Right lobe of liver (tissue), 4 donors: ENCODE measurements around the gene ULK1.

Source experiments
- POLR2A ChIP-seq: fragments of 450-650 bp; IDR thresholded peaks from one replicate; pipeline ENCODE4 v1.6.1; 2017; ENCODE audit warnings: antibody characterized with exemption, mild to moderate bottlenecking
- TF ChIP-seq, protein P1 (sequence below), 4 donors: fragments of 200-600 bp in 3 of 4; fragments of 450-650 bp in 1 of 4; IDR thresholded peaks; one replicate each; pipeline versions ENCODE4 v1.5.1 to v1.8.0; 2016 to 2022; ENCODE audit warnings: antibody characterized with exemption in 4 of 4, mild to moderate bottlenecking in 2 of 4
- donor health status: DM: no; HTN: no; CAD: no.
- donor health status: DM: no; HTN: no; CAD: no.
- donor health status: DM: no; HTN: yes; CAD: no.

DNA sequence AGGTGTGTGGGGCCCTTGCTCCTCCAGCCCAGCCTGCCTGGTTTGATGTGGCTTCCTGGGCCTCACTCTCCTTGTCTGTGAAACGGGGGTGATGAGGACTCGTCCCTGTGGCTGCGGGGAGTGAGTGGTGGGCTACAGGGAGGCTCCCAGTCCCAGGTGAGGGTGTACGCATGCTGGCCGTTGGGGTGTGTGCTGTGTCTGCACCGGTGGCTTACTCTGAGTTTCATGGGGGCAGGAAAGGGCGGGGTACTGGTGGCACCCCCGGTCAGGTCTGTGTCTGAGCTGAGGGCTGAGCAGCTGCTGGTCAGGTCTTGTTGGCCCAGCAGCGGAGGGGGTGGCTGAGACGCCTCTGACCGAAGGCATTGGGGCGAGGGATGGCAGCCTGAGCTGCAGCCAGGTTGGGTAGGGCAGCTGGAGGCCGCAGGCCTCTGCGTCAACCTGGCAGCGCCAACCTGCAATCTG is 11.2 kb downstream of the ULK1 start:
- TF ChIP-seq POLR2A = no peak
- TF ChIP-seq, protein P1, sequence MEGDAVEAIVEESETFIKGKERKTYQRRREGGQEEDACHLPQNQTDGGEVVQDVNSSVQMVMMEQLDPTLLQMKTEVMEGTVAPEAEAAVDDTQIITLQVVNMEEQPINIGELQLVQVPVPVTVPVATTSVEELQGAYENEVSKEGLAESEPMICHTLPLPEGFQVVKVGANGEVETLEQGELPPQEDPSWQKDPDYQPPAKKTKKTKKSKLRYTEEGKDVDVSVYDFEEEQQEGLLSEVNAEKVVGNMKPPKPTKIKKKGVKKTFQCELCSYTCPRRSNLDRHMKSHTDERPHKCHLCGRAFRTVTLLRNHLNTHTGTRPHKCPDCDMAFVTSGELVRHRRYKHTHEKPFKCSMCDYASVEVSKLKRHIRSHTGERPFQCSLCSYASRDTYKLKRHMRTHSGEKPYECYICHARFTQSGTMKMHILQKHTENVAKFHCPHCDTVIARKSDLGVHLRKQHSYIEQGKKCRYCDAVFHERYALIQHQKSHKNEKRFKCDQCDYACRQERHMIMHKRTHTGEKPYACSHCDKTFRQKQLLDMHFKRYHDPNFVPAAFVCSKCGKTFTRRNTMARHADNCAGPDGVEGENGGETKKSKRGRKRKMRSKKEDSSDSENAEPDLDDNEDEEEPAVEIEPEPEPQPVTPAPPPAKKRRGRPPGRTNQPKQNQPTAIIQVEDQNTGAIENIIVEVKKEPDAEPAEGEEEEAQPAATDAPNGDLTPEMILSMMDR (IDR thresholded peaks at IDR 0.05) = no peak
